Bladder microvascular endothelial cell (primary cell): ENCODE measurements around the gene PIRT. TPM values are rescaled to one million over a fixed set of nuclear protein-coding genes. Genes with fewer than 3 reads are reported as not detected.

Experiments
- total RNA-seq: library from RNA; depleted of rRNA; stranded (reverse); fragments of >200 nt; gene quantifications from 2 replicates; pipeline ENCODE4 v1.2.3, GENCODE V29; 2014

The PIRT gene
- not detected in 2 replicates for total RNA-seq

DNA sequence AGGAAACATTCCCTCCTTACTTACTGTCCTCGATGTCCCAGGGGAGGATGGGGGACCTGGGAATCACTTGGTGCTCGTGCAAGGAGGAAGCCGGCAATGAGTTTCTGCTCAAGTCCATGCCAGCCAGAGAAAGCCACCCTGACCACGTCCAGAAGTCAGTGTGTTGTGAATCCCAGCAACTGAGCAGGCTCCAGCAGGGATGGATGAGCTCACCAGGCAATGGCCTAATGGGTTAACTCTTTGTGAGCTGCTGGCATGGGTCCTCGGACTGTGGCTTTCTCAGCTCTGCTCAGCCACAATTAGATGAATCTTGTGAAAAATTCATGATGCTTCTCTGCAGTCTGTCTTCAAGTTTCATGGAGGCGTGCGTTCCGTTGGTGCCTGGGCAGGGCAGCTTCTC, at the start of gene PIRT:
TSS of gene PIRT (minus strand) at position 167 of the 400 bp plus-strand sequence. CDS start 12,442 bp downstream, outside the sequence.

DNA sequence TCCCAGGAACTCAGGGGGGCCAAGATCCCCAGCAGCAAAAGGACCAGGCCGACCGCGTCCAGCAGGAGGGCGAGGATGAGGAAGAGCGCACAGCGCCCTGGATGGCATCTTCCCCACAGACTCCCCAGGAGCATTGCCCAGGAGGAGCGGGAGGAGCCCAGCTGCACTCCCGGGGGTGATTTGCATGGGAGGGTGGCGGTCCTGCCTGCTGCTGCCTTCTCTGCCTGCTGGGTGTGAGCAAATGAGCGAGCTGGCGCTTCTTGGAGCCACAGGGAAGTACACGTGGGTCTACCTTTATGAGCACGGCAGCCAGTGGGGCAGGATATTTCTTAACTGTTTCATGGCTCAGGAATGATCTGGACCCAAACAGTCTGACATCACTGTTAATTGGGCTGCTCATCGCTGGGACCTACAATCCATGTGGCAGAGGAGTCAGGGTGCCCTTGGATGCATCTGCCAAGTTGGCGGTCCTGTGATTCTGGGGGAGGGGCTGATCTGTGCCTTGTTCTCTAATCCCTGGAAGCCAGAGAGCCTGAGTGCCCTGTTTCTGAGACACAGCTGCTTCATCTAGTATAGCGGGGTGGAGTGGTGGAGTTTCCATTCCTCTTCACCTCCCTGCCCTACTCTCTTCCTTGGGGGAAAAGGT, 33.9 kb downstream of the PIRT start, which contains the start of gene TMEM238L:
TSS of gene TMEM238L (minus strand) at position 270 of the 646 bp plus-strand sequence. CDS start at position 134, 136 bp downstream.

Other genes starting within 250 kb of the PIRT start
- under 0.01 and 0.88 TPM in 2 replicates for gene MYH3, start 180.8 kb downstream of the PIRT start, total RNA-seq
- gene SCO1, start 140.6 kb downstream of the PIRT start, total RNA-seq: 18.5 and 34.4 TPM in 2 replicates
- gene ADPRM, start 140.5 kb downstream of the PIRT start, total RNA-seq: 8.3 and 10.2 TPM in 2 replicates
- 1.1 and 1.3 TPM in 2 replicates for gene TMEM220, start 108.1 kb downstream of the PIRT start, total RNA-seq
- not detected in 2 replicates for gene TMEM238L, start 34.0 kb downstream of the PIRT start, total RNA-seq